HG03457 (cell line): ENCODE measurements around the gene IFT122.
"Not testable (repeated sequence)": the region's sequence is repeated elsewhere in the genome, so short reads cannot be mapped to it uniquely, and the experiment has no call there.

Source experiments
- ATAC-seq: cut with Tn5 transposase; IDR thresholded peaks from one replicate; pipeline ENCODE4 v1.9.1; 2021; ENCODE audit warnings: moderate number of reproducible peaks; ENCODE audit not compliant: unreplicated experiment

Gene IFT122

DNA sequence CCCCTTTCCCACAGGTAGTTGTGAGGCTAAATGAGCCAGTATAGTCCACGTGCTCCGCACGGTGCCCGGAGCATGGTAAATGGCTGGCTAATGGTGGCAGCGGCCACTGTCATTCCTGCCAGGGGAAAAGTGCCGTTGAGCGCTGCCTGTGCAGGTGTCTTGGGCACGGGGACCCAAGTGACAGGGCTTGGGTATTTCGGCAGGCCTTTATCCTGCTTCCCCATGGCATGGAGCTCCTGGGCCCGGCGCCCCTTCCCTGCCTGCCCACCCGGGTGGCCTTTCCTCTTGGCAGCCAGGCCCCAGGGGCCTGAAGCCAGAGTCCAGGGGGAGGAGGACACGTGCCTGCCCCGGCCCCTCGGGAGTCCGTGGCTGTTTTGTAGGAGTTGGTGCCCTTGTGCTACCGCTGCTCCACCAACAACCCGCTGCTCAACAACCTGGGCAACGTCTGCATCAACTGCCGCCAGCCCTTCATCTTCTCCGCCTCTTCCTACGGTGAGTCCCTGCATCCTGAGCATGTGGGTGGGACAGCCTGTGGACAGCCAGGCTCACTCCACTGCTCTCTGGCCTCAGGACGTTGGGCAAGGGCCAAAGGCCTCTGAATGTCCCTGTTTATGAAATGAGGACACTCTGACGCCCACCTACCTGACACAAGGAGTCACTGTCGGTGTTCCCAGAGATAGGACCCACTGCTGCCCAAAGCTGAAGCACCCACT, 75.2 kb downstream of the IFT122 start:
- not testable (repeated sequence) for ATAC-seq

DNA sequence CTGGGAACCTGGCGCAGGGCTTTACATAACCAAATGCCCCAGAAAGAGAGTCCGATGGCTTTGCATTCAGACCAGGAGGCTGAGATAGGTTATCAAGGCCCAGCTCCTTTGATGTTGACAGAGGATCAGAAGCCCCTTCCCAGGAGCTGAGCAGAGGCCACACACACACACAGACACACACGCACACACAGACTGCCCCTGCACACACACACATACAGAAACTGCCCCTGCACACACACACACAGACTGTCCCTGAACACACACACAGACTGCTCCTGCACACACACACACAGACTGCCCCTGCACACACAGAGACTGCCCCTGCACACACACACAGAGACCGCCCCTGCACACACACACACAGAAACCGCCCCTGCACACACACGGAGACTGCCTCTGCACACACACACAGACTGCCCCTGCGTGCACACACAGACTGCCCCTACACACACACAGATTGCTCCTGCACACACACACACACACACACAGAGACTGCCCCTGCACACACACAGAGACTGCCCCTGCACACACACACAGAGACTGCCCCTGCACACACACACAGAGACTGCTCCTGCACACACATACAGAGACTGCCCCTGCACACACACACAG, 75.9 kb downstream of the IFT122 start:
- ATAC-seq = not testable (repeated sequence)

DNA sequence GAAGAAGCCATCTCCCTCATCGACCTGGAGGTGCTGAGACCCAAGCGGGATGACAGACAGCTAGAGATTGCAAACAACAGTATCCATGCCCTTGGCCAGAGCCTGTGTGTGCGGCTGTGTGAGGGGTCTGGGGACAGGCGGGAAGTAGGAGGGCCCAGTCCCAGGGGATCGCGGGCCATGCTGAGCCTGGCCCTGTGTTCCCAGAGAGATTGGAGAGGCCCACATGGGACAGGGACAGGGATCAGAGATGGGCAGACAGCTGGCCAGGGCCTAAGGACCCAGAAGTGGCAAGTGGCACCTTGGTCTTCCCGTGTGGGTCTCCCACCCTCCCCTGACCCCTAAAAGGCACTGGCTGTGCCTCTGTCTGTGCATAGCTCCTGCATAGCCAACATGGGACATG, 77.5 kb downstream of the IFT122 start:
- no peak for ATAC-seq

DNA sequence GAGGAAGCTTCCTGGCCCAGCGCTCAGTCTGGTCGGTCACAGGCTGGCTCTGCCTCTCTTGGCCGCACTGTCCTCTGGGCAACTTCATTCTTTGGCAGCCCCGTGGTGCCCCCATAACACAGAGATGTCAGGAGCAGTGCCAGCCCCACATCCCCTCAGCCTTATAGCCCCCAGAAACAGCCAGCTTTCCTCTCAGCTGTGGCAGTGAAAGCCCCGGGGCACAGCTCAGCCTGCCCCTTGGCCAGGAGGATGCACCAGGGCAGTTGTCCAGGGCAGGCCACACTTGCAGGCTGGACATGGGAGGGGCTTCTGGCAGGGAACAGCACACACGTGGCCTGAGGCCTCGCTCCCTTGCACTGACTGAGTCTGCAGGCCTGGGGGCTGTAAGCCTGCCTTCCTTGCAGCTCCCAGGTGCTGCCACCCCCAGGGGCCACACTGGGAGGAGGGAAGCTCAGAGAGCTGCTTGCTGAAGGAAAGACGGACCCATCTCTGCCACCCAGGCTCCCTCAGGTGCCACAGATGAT, 78.1 kb downstream of the IFT122 start:
- no peak for ATAC-seq

DNA sequence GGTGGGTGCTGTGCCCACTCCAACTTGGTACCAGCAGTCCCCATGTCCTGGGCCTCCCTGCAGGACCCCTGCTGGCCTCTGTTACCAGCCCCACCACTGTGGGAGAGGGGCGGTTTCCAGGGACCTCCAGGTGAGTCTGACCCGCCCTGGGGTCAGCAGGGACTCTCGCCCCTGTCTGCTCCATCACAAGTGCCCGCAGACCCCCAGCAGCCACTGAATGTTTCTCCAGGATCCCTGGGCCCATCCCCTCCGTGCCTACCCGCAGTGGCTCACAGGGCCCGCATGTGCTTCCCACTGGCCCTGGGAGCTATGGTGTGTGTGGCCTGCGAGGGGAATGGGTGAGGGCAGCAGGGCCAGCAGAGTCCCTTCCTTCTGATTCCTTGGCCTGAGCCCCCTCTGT, 78.6 kb downstream of the IFT122 start:
- no peak for ATAC-seq

DNA sequence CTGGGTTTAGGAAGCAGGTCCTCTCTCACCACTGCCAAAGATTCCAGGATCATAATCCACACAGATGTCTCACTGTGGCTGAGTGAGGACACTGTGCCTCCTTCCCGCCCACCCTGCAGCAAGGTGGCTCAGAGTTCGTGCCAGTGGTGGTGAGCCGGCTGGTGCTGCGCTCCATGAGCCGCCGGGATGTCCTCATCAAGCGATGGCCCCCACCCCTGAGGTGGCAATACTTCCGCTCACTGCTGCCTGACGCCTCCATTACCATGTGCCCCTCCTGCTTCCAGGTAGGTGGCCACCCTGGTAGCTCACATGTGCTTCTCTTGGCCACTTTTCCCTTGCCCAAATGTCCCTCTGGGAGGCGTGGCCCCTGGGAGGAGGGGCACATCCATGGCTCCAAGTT, 79.4 kb downstream of the IFT122 start:
- ATAC-seq = no peak

DNA sequence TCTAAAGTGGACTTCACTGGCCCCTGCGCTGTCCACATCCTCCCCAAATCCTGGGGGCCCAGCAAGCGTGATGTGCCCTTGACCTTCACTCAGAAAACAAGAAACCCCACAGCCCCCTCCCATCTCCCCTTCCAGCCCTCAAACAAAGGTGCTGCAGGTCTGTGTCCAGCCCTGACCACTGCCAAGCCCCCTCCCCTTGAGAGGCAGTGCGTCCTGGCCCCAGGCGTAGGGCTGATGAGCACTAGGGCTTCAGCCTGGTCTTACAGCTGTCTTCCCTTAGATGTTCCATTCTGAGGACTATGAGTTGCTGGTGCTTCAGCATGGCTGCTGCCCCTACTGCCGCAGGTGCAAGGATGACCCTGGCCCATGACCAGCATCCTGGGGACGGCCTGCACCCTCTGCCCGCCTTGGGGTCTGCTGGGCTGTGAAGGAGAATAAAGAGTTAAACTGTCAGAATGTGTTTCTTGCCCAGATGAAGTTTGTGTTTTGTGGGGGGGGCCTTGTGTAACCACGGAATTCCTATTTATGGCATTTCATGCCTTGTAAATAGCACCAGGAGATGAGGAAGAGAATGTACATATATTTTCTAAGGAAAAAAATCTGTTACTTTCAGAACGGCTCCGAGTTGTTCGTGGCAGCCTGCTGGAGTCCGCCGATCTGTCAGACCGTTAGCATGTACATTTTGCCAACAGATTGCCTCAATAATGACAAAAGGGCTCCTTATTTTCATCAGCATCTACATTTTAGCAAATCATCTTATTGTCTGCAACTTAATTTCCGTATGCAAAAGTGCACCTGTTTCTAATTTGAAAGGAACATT, 80.1 kb downstream of the IFT122 start:
- no peak for ATAC-seq

DNA sequence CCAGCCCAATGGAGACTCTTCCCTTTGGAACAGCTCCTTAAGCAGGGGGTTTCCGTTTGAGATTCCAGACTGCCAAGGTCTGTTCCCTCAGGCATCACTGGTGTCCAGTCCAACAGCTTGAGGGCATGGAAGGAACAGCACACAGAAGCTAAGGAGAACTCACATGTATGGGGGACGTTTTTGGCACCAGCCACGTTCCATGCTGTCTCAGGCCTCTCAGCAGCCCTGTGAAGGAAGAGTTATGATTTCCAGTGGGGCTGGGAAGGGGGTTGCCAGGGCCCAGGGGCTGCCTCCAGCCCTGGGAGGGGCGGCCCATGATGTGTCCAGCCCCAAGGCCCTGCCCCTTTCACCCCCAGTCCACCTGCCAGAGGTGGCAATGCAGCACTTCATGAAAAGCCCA, 80.9 kb downstream of the IFT122 start:
- no peak for ATAC-seq

DNA sequence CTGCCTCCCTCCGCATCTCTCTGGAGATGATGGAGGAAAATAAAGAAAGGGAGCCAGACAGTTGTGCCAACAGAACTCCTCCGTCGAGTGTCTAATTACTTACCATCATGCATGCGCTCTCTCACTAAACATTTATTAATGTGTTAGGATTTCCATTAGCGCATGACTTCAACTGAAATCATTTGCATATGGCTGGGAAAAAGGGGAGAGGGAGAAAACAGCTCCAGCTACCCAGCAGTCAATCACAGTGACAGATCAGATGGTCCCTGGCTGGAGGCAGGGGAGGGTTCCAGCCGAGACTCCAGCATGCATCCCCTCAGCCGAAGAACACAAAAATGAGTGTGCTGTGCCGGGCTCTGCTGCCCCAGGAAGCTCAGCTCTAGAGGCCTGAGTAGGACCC, 81.6 kb downstream of the IFT122 start:
- ATAC-seq = no peak

DNA sequence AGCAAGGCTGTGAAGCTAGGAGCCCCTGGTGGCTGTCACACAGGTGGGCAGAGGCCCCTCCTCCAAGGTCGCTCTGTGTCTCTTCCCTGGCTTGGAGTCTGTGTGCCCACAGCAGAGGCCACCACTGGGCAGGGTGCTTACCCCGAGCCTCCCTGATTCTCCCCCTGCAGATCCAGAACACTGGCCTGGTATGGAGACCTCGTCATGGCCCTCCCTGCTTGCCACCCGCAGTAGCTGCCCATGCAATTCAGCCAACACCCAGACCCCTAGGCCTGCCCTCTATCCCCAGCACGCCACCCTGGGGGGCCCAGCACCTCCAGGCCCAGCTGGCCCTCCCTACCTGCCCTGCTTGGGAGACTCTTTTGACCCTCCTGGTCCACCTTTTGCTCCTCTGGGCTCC, 82.9 kb downstream of the IFT122 start:
- ATAC-seq = no peak

DNA sequence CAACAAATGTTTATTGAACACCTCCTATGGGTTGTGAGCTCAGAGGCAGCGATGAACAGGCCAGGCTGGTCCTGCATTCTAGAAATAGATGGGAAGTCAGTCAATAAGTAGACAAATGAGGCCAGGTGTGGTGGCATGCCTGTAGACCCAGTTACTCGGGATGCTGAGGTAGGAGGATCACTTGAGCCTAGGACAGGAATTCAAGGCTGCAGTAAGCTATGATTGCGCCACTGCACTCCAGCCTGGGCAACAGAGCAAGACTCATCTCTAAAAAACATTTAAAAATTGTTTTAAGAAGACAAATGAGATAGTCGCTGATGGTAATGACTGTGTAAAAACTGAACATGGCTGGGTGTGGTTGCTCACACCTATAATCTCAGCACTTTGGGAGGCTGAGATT, 84.1 kb downstream of the IFT122 start:
- no peak for ATAC-seq

DNA sequence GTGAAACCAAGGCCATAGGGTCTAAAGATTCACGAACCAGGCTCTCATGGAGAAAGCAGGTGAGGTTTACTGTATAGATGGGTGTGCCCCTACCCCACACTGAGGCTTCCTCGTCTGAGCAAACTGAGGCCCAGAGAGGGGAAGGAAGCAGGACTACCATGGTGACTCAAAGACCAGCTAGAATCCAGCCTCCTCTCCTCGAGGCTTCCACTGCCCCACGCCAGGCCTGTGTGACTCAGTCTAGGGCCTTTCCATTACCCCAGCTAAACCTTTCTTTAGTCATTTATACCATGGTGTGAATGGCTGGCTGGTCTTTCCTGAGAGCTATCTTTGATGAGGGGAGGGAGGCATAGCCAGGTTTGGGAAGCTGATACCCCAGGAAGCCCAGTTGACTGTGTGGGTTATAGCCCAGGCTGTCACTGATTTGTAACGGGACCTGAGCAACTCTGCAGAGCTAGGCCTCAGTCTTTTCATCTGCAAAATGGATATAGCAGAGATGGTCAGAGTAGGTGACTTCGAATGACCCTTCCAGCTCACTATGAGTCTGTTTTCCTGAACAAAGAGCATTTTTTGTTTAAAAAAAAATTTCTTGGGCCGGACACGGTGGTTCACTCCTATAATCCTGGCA, 85.4 kb downstream of the IFT122 start:
- ATAC-seq = no peak

DNA sequence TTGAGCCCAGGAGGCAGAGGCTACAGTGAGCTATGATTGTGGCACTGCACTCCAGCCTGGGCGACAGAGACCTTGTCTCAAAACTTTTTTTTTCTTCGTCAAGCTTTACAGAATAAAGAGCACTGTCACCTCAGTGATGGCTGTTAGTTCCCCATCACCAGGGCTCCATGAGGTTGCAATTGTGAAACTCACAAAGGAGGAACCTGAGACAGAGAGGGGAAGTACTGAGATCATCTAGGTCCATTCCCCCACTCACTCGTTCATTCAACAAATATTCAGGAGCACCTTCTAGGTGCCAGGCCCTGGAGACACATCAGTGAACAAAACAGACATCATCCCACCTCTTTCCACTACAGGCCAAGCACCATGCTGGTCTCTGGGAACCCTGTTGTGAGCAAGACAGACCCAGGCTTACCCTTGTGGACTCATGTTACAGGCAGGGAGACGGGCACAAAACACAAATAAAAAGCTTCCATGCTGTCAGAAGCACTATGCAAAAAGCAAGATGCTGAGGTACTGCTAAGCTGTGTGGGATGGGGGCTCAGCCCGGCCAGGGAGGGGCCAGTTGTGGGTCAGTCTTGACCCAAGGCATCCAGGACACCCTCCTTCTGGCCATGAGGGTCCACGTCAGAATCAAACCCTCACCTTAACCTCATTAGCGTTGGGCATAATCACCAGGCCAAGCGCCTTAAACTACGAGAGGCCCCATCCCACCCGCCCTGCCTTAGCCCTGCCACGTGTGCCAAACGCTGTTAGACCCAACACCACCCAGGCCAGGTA, 86.3 kb downstream of the IFT122 start:
- peak; percentile 65 for ATAC-seq

DNA sequence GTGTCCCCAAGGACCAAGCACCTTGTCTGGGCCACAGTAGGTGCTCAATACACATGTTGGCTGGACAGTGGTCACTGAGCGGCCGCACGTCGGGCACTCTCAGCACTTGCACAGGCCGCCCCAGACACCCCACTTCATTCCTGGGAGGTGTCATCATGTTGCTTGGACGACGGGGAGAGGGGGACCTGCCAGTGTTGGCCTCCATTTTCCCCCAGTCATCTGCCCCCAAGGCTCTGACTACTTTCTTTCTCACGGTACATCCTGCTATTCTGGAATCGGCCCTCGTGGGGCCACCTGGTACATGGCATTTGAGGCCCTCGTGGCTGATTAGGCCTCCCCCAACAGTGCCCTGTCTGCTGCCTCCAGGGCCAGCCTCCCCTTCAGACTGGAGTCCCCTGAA, 87.2 kb downstream of the IFT122 start:
- ATAC-seq = no peak

DNA sequence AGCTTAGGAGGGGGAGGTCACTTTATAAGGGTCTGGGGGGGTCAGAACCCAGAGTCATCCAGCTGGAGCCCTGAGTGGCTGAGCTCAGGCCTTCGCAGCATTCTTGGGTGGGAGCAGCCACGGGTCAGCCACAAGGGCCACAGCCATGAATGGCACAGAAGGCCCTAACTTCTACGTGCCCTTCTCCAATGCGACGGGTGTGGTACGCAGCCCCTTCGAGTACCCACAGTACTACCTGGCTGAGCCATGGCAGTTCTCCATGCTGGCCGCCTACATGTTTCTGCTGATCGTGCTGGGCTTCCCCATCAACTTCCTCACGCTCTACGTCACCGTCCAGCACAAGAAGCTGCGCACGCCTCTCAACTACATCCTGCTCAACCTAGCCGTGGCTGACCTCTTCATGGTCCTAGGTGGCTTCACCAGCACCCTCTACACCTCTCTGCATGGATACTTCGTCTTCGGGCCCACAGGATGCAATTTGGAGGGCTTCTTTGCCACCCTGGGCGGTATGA, 88.6 kb downstream of the IFT122 start, which contains the start of gene RHO:
Gene RHO (plus strand): TSS at position 51 of the 512 bp plus-strand sequence. CDS start 95 bp downstream, at position 146.
- ATAC-seq = no peak

DNA sequence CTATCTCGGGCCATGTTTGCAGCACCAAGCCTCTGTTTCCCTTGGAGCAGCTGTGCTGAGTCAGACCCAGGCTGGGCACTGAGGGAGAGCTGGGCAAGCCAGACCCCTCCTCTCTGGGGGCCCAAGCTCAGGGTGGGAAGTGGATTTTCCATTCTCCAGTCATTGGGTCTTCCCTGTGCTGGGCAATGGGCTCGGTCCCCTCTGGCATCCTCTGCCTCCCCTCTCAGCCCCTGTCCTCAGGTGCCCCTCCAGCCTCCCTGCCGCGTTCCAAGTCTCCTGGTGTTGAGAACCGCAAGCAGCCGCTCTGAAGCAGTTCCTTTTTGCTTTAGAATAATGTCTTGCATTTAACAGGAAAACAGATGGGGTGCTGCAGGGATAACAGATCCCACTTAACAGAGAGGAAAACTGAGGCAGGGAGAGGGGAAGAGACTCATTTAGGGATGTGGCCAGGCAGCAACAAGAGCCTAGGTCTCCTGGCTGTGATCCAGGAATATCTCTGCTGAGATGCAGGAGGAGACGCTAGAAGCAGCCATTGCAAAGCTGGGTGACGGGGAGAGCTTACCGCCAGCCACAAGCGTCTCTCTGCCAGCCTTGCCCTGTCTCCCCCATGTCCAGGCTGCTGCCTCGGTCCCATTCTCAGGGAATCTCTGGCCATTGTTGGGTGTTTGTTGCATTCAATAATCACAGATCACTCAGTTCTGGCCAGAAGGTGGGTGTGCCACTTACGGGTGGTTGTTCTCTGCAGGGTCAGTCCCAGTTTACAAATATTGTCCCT, 89.6 kb downstream of the IFT122 start:
- ATAC-seq = no peak

DNA sequence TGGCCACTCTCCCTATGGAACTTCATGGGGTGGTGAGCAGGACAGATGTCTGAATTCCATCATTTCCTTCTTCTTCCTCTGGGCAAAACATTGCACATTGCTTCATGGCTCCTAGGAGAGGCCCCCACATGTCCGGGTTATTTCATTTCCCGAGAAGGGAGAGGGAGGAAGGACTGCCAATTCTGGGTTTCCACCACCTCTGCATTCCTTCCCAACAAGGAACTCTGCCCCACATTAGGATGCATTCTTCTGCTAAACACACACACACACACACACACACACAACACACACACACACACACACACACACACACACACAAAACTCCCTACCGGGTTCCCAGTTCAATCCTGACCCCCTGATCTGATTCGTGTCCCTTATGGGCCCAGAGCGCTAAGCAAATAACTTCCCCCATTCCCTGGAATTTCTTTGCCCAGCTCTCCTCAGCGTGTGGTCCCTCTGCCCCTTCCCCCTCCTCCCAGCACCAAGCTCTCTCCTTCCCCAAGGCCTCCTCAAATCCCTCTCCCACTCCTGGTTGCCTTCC, 90.3 kb downstream of the IFT122 start:
- no peak for ATAC-seq

DNA sequence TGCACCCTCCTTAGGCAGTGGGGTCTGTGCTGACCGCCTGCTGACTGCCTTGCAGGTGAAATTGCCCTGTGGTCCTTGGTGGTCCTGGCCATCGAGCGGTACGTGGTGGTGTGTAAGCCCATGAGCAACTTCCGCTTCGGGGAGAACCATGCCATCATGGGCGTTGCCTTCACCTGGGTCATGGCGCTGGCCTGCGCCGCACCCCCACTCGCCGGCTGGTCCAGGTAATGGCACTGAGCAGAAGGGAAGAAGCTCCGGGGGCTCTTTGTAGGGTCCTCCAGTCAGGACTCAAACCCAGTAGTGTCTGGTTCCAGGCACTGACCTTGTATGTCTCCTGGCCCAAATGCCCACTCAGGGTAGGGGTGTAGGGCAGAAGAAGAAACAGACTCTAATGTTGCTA, 90.8 kb downstream of the IFT122 start:
- no peak for ATAC-seq

DNA sequence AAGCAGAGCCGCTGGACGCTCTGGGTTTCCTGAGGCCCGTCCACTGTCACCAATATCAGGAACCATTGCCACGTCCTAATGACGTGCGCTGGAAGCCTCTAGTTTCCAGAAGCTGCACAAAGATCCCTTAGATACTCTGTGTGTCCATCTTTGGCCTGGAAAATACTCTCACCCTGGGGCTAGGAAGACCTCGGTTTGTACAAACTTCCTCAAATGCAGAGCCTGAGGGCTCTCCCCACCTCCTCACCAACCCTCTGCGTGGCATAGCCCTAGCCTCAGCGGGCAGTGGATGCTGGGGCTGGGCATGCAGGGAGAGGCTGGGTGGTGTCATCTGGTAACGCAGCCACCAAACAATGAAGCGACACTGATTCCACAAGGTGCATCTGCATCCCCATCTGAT, 91.7 kb downstream of the IFT122 start:
- ATAC-seq = no peak
